Activated naive CD4-positive, alpha-beta T cell (primary cell): Measurements from ENCODE around the gene SLC9A4.
"Not testable (repeated sequence)": the region's sequence is repeated elsewhere in the genome, so short reads cannot be mapped to it uniquely, and the experiment has no call there.

Experiments used
- DNase-seq, 4 experiments: peaks; one replicate each; lab custom pipeline; 2025; lab: John Stamatoyannopoulos, UW

Gene SLC9A4

GRCh38 chr2:102551329-102552096 is 78.5 kb downstream of the SLC9A4 start:
- no peak for DNase-seq

- DNase-seq, result no peak
Observed at GRCh38 chr2:102553601-102554000, 80.6 kb downstream of the SLC9A4 start.

GRCh38 chr2:102558463-102558862 is 85.4 kb downstream of the SLC9A4 start:
- no peak for DNase-seq

- not testable (repeated sequence) for DNase-seq
Observed at GRCh38 chr2:102562542-102562941, 89.5 kb downstream of the SLC9A4 start.

GRCh38 chr2:102575888-102576287 is 102.9 kb downstream of the SLC9A4 start:
- DNase-seq, result no peak

- no peak for DNase-seq
Observed at GRCh38 chr2:102578376-102578775, 105.3 kb downstream of the SLC9A4 start.

GRCh38 chr2:102581911-102582310 is 108.9 kb downstream of the SLC9A4 start:
- no peak for DNase-seq

GRCh38 chr2:102582845-102583244 is 109.8 kb downstream of the SLC9A4 start:
- no peak for DNase-seq
